ENCODE measurements around the gene CDK18.

Gene CDK18

GRCh38 chr1:205500240-205501233 is 3.9 kb upstream of the CDK18 start:
- TF ChIP-seq LEF1 (IDR thresholded peaks at IDR 0.05; ENCODE audit: borderline replicate concordance) (no peak), CTBP1 (IDR thresholded peaks at IDR 0.05; ENCODE audit: borderline replicate concordance) (no peak), TARDBP (IDR thresholded peaks at IDR 0.05) (no peak), BHLHE40 (IDR thresholded peaks at IDR 0.05; ENCODE audit: borderline replicate concordance) (no peak), FOXK2 (IDR thresholded peaks at IDR 0.05) (no peak), FOXM1 (IDR thresholded peaks at IDR 0.05; ENCODE audit: borderline replicate concordance) (no peak), L3MBTL2 (conservative IDR thresholded peaks at IDR 0.05) (no peak), SP1 (IDR thresholded peaks at IDR 0.05) (no peak), ARNT (IDR thresholded peaks at IDR 0.05) (no peak), ZNF384 (IDR thresholded peaks at IDR 0.05) (no peak), FOXA1 (IDR thresholded peaks at IDR 0.05) (no peak), SUZ12 (IDR thresholded peaks at IDR 0.05) (no peak), HDGF (IDR thresholded peaks at IDR 0.05; ENCODE audit: borderline replicate concordance) (no peak), PKNOX1 (IDR thresholded peaks at IDR 0.05) (no peak), ELF4 (IDR thresholded peaks at IDR 0.05) (no peak)
- DNase-seq (ENCODE audit: extremely low spot score): no peak
- ChIA-PET POLR2A (no interaction called here), CTCF (interaction anchor here (0.8 to 4.8 kb wide), 2 partner anchors 12 to 24 kb away, joined by 3 to 22 read pairs; no protein-coding TSS in a partner anchor)

GRCh38 chr1:205502111-205502810 is 2.2 kb upstream of the CDK18 start:
- no peak for TF ChIP-seq TARDBP (IDR thresholded peaks at IDR 0.05)
- TF ChIP-seq FOXK2 (IDR thresholded peaks at IDR 0.05): no peak
- no peak for TF ChIP-seq SP1 (IDR thresholded peaks at IDR 0.05)
- no peak for TF ChIP-seq PKNOX1 (IDR thresholded peaks at IDR 0.05)
- TF ChIP-seq NFRKB (IDR thresholded peaks at IDR 0.05): no peak
- TF ChIP-seq ZNF384 (IDR thresholded peaks at IDR 0.05): no peak
- no peak for TF ChIP-seq L3MBTL2 (conservative IDR thresholded peaks at IDR 0.05)
- TF ChIP-seq BHLHE40 (IDR thresholded peaks at IDR 0.05; ENCODE audit: borderline replicate concordance): no peak
- no peak for TF ChIP-seq ARNT (IDR thresholded peaks at IDR 0.05)
- TF ChIP-seq FOXA1 (IDR thresholded peaks at IDR 0.05): no peak
- no peak for TF ChIP-seq ELF4 (IDR thresholded peaks at IDR 0.05)
- no peak for TF ChIP-seq SUZ12 (IDR thresholded peaks at IDR 0.05)
- TF ChIP-seq FOXM1 (IDR thresholded peaks at IDR 0.05; ENCODE audit: borderline replicate concordance): no peak
- TF ChIP-seq LEF1 (IDR thresholded peaks at IDR 0.05; ENCODE audit: borderline replicate concordance): no peak
- TF ChIP-seq CTBP1 (IDR thresholded peaks at IDR 0.05; ENCODE audit: borderline replicate concordance): no peak
- TF ChIP-seq HDGF (IDR thresholded peaks at IDR 0.05; ENCODE audit: borderline replicate concordance): no peak
- ChIA-PET CTCF (interaction anchor here (0.7 to 4.8 kb wide), 2 partner anchors 8 to 22 kb away, joined by 3 to 22 read pairs; no protein-coding TSS in a partner anchor), POLR2A (no interaction called here)
- no peak for DNase-seq (ENCODE audit: extremely low spot score)

DNA sequence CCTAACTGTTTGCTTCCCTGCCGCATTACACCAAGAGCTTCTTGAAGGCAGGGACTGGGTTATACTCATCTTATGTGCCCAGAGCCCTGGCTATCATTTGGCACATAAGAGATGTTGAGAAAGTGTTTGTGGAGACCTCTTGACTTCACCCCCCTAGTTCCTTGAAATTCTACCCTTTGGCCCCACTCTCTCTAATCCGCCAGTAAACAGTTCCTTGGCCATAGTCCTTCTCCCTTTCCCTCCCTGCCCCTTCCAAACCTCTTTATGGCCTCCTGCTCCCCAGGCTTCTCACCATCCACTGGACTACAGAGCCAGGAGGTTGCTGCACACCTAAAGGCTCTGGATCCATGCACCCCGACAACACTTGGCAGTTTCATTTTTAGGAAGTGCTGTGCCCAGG is 1.5 kb upstream of the CDK18 start:
- TF ChIP-seq LEF1 (IDR thresholded peaks at IDR 0.05; ENCODE audit: borderline replicate concordance) (no peak), TARDBP (IDR thresholded peaks at IDR 0.05) (no peak), ZNF384 (IDR thresholded peaks at IDR 0.05) (no peak), BHLHE40 (IDR thresholded peaks at IDR 0.05; ENCODE audit: borderline replicate concordance) (no peak), CTBP1 (IDR thresholded peaks at IDR 0.05; ENCODE audit: borderline replicate concordance) (no peak), L3MBTL2 (conservative IDR thresholded peaks at IDR 0.05) (no peak), ELF4 (IDR thresholded peaks at IDR 0.05) (no peak), FOXK2 (IDR thresholded peaks at IDR 0.05) (no peak), PKNOX1 (IDR thresholded peaks at IDR 0.05) (no peak), FOXA1 (IDR thresholded peaks at IDR 0.05) (no peak), FOXM1 (IDR thresholded peaks at IDR 0.05; ENCODE audit: borderline replicate concordance) (no peak), ARNT (IDR thresholded peaks at IDR 0.05) (no peak), NFRKB (IDR thresholded peaks at IDR 0.05) (no peak)
- no peak for DNase-seq (ENCODE audit: extremely low spot score)
- ChIA-PET POLR2A (no interaction called here), CTCF (no interaction called here)

DNA sequence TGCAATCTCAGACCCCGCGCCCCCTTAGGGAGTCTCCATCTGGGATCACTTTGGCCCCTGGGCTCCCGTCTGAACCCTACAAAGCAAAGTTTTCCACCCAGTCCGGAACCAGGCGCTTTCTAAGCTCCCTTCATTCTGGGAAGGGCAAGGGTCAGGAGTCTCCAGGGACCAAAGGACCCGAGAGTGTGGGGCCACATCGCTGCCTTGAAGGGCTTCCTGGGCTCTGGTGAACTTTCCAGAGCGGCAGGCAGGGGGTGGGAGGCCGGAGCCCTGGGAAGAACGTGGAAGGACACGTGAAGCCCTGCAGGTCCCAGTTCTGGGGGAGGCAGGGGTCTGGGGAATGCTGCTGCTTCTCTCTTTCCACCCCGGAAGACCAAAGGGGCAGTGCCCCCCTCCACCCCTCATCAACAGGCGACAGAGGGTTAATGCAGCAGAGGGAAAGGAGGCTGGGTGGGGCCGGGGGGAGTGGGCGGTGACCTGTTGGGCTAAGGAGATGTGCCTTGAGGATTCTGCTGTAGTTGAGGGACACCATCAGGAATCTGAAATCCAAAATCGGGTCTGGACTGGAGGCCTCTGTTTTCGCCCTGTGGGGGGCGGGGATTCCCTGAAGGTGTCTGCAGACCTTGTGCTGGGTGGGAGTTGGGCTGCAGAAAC is 734 bp downstream of the CDK18 start:
- POLR2A ChIA-PET: interaction anchor here (1.5 kb wide), 1 partner anchor 8 kb away, joined by 3 read pairs; no protein-coding TSS in a partner anchor
- TF ChIP-seq BHLHE40 (IDR thresholded peaks at IDR 0.05; ENCODE audit: borderline replicate concordance): no peak
- peak; percentile 59 for TF ChIP-seq L3MBTL2 (conservative IDR thresholded peaks at IDR 0.05)
- peak; percentile 46 for DNase-seq (ENCODE audit: extremely low spot score)
- CTCF ChIA-PET: interaction anchor here (0.6 to 1.2 kb wide), 2 partner anchors 9 to 19 kb away, joined by 3 read pairs; no protein-coding TSS in a partner anchor

DNA sequence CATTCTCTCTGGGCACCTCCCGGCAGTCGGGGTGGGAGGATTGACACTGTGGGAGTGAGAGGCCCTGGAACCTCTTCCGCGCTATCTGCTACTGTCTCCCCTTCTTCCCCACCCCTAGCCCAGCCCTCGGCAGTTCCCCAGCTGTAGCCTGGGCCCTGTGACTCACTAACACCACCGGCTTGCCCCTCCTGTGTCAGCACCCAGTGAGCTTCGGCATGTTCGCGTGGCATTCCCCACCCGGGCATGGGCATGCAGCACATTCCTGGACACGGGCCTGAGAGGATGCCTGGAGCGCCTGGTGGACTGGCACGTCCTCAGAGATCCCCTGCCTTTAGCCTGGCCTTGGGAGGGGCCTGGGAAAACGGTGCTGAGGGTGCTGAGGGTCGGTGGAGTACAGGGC is 1.3 kb downstream of the CDK18 start:
- ChIA-PET POLR2A (no interaction called here), CTCF (interaction anchor here (0.8 kb wide), 1 partner anchor 152 kb away, joined by 3 read pairs; no protein-coding TSS in a partner anchor)
- no peak for DNase-seq (ENCODE audit: extremely low spot score)

More for the DNA sequence above, 1.3 kb downstream of the CDK18 start:
- TF ChIP-seq SP1 (IDR thresholded peaks at IDR 0.05): no peak
- no peak for TF ChIP-seq CTBP1 (IDR thresholded peaks at IDR 0.05; ENCODE audit: borderline replicate concordance)
- no peak for TF ChIP-seq ARNT (IDR thresholded peaks at IDR 0.05)
- TF ChIP-seq FOXA1 (IDR thresholded peaks at IDR 0.05): no peak
- no peak for TF ChIP-seq NFRKB (IDR thresholded peaks at IDR 0.05)
- TF ChIP-seq PKNOX1 (IDR thresholded peaks at IDR 0.05): no peak
